ENCODE measurements around the gene TLE2. TPM values are rescaled to one million over a fixed set of nuclear protein-coding genes. Genes with fewer than 3 reads are reported as not detected.

TLE2 gene
- total RNA-seq, 6 experiments from 2014 or later: 0.15 to 0.67 (median 0.46) TPM; not detected in 2

GRCh38 chr19:2989236-2989946 is 39.7 kb downstream of the TLE2 start:
- Mint-ChIP-seq H3K4me1 (ENCODE audit: low read depth) (no peaks in the 10 kb centered on the region), H3K36me3 (ENCODE audit: low read depth) (no peaks in the 10 kb centered on the region), H3K27ac (no peak overlapping the region), H3K9me3 (no peaks in the 10 kb centered on the region), H3K27me3 (ENCODE audit: insufficient read depth) (peaks cover 28% of the 10 kb centered on the region), H3K4me3 (no peak overlapping the region)
- TF ChIP-seq CTCF (IDR thresholded peaks at IDR 0.05): no peak
- no peak for DNase-seq

- Mint-ChIP-seq H3K27me3 (ENCODE audit: insufficient read depth) (peaks cover 30% of the 10 kb centered on the region), H3K4me1 (ENCODE audit: low read depth) (peaks cover 2% of the 10 kb centered on the region), H3K27ac (no peak overlapping the region), H3K4me3 (no peak overlapping the region), H3K9me3 (no peaks in the 10 kb centered on the region), H3K36me3 (ENCODE audit: low read depth) (no peaks in the 10 kb centered on the region)
- TF ChIP-seq CTCF (IDR thresholded peaks at IDR 0.05): no peak
- no peak for DNase-seq
Measured at GRCh38 chr19:2988568-2988967, 40.5 kb downstream of the TLE2 start.

- DNase-seq: no peak
- no peak overlapping the region for H3K4me3 Mint-ChIP-seq
- peaks cover 31% of the 10 kb centered on the region for H3K27me3 Mint-ChIP-seq (ENCODE audit: insufficient read depth)
- no peaks in the 10 kb centered on the region for H3K36me3 Mint-ChIP-seq (ENCODE audit: low read depth)
- H3K27ac Mint-ChIP-seq: no peak overlapping the region
- H3K4me1 Mint-ChIP-seq (ENCODE audit: low read depth): peaks cover 10% of the 10 kb centered on the region
- no peak for TF ChIP-seq CTCF (IDR thresholded peaks at IDR 0.05)
- H3K9me3 Mint-ChIP-seq: no peaks in the 10 kb centered on the region
Measured at GRCh38 chr19:2987797-2988196, 41.3 kb downstream of the TLE2 start.

GRCh38 chr19:2986951-2987524 is 42.0 kb downstream of the TLE2 start:
- peaks cover 11% of the 10 kb centered on the region for H3K4me1 Mint-ChIP-seq (ENCODE audit: low read depth)
- peaks cover 29% of the 10 kb centered on the region for H3K27me3 Mint-ChIP-seq (ENCODE audit: insufficient read depth)
- H3K4me3 Mint-ChIP-seq: no peak overlapping the region
- no peaks in the 10 kb centered on the region for H3K36me3 Mint-ChIP-seq (ENCODE audit: low read depth)
- no peak overlapping the region for H3K27ac Mint-ChIP-seq
- no peak for TF ChIP-seq CTCF (IDR thresholded peaks at IDR 0.05)
- no peaks in the 10 kb centered on the region for H3K9me3 Mint-ChIP-seq
- DNase-seq: no peak

- peaks cover 23% of the 10 kb centered on the region for H3K27me3 Mint-ChIP-seq (ENCODE audit: insufficient read depth)
- DNase-seq: no peak
- H3K4me3 Mint-ChIP-seq: peak overlapping the region; percentile 73
Measured at GRCh38 chr19:2984215-2984528, 44.9 kb downstream of the TLE2 start.

More at GRCh38 chr19:2984215-2984528, 44.9 kb downstream of the TLE2 start:
- no peak for TF ChIP-seq CTCF (IDR thresholded peaks at IDR 0.05)
- Mint-ChIP-seq H3K27ac (no peak overlapping the region), H3K36me3 (ENCODE audit: low read depth) (no peaks in the 10 kb centered on the region), H3K4me1 (ENCODE audit: low read depth) (peaks cover 11% of the 10 kb centered on the region), H3K9me3 (no peaks in the 10 kb centered on the region)
